RWPE2 (cell line): Measurements from ENCODE around the gene GHSR.

Experiments
- ATAC-seq: fragments of 200-7000 bp; cut with Tn5 transposase; 3 replicates; pipeline ENCODE4 v1.9.1; 2021; ENCODE audit warnings: low read depth
- DNase-seq: peaks from one replicate; pipeline ENCODE4 v3.0.0-alpha.2; 2020; ENCODE audit warnings: low spot score
- H3K27ac ChIP-seq: fragments of 450-650 bp; 2 replicates; pipeline ENCODE4 v1.5.1; 2017; ENCODE audit warnings: mild to moderate bottlenecking; ENCODE audit not compliant: poor library complexity, severe bottlenecking
- H3K27me3 ChIP-seq: fragments of 250-450 bp; sonication (Bioruptor Pico); 2 replicates; pipeline ENCODE4 v1.5.1; 2021; ENCODE audit warnings: mild to moderate bottlenecking, moderate library complexity; ENCODE audit not compliant: insufficient read depth, poor library complexity, severe bottlenecking
- H3K36me3 ChIP-seq: fragments of 250-450 bp; sonication (Bioruptor Pico); 2 replicates; pipeline ENCODE4 v1.5.1; 2020; ENCODE audit warnings: low read depth, mild to moderate bottlenecking, moderate library complexity
- H3K4me1 ChIP-seq: fragments of 250-450 bp; sonication (Bioruptor Pico); 2 replicates; pipeline ENCODE4 v1.5.1; 2021; ENCODE audit warnings: mild to moderate bottlenecking, moderate library complexity; ENCODE audit not compliant: insufficient read depth, poor library complexity, severe bottlenecking
- H3K4me3 ChIP-seq: fragments of 250-450 bp; sonication (Bioruptor Pico); 2 replicates; pipeline ENCODE4 v1.5.1; 2021; ENCODE audit warnings: mild to moderate bottlenecking, moderate library complexity; ENCODE audit not compliant: severe bottlenecking
- H3K9me3 ChIP-seq: fragments of 250-450 bp; sonication (Bioruptor Pico); 2 replicates; pipeline ENCODE4 v1.5.1; 2021; ENCODE audit warnings: mild to moderate bottlenecking, moderate library complexity; ENCODE audit not compliant: severe bottlenecking
- TF ChIP-seq, protein P1 (sequence below): fragments of 450-650 bp; IDR thresholded peaks from one replicate; pipeline ENCODE4 v1.5.1; 2017; ENCODE audit warnings: mild to moderate bottlenecking, moderate library complexity; ENCODE audit not compliant: poor library complexity, severe bottlenecking

GHSR gene

DNA sequence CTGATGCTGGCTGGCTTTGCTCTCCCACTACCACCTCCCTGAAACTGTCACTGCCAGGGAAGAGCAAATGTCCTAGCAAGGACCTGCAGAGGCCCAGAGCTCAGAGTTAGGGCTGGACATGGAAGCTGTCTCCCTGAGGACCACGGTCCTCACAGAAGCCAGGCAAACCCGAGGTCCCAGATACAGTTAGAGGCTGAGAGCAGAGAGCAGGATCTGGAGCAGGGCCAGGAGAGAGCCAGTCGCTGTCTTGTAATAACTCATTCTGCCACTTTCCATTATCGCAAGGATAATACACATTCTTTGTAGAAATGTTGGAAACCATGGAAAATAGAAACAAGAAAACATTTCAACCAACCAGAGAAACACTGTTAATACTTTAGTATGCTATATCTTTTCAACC is 10.1 kb downstream of the GHSR start:
- no peaks in the 10 kb centered on the region for H3K36me3 ChIP-seq
- no peak overlapping the region for H3K27ac ChIP-seq
- DNase-seq (no peak), ATAC-seq (no peak)
- TF ChIP-seq, protein P1, sequence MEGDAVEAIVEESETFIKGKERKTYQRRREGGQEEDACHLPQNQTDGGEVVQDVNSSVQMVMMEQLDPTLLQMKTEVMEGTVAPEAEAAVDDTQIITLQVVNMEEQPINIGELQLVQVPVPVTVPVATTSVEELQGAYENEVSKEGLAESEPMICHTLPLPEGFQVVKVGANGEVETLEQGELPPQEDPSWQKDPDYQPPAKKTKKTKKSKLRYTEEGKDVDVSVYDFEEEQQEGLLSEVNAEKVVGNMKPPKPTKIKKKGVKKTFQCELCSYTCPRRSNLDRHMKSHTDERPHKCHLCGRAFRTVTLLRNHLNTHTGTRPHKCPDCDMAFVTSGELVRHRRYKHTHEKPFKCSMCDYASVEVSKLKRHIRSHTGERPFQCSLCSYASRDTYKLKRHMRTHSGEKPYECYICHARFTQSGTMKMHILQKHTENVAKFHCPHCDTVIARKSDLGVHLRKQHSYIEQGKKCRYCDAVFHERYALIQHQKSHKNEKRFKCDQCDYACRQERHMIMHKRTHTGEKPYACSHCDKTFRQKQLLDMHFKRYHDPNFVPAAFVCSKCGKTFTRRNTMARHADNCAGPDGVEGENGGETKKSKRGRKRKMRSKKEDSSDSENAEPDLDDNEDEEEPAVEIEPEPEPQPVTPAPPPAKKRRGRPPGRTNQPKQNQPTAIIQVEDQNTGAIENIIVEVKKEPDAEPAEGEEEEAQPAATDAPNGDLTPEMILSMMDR, result no peak
- no peak overlapping the region for H3K4me3 ChIP-seq
- peaks cover 14% of the 10 kb centered on the region for H3K27me3 ChIP-seq
- H3K4me1 ChIP-seq, result no peaks in the 10 kb centered on the region
- H3K9me3 ChIP-seq, result no peaks in the 10 kb centered on the region

DNA sequence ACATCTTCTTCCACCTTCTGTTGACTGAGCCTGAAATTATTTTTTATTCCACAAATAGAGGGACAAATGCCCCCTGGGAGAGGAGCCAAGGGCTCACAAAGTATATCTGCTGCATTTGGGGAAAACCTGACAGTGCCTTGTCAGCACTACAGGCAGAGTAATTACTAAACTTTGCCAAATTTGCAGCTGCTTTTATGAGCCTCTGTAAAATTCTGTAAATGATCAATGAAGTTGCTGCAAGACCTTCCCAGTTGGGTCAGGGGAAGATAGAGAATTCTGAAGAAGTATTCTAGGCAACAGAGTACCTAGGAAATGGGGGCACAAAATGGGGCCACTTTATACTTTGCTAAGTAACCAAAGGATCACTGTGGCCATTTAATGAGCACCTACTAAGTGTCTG is 10.5 kb downstream of the GHSR start:
- Histone ChIP-seq H3K4me3 (no peak overlapping the region), H3K9me3 (no peaks in the 10 kb centered on the region), H3K27ac (no peak overlapping the region), H3K27me3 (peaks cover 12% of the 10 kb centered on the region), H3K4me1 (no peaks in the 10 kb centered on the region), H3K36me3 (no peaks in the 10 kb centered on the region)
- ATAC-seq, result no peak
- TF ChIP-seq, protein P1, result no peak
- no peak for DNase-seq

DNA sequence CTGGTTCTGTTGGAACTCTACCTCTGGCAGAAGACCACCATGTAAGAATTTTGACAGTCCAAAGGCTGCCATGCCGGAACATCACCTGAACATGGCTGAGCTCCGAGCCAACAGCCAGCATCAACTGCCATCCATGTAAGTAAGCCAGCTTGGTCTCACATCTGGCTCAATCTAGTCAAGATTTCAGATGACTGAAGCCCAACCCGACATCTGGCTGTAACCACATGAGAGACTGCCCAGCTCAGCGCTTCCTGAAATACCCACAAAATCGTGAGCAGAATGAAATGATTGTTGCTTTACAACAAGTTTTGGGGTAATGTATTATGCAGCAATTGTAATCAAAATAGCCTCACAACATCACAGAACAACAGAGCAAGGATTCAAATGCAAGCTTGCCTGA is 32.9 kb downstream of the GHSR start:
- no peaks in the 10 kb centered on the region for H3K9me3 ChIP-seq
- no peak overlapping the region for H3K27ac ChIP-seq
- ATAC-seq, result no peak
- H3K4me1 ChIP-seq, result no peaks in the 10 kb centered on the region
- no peaks in the 10 kb centered on the region for H3K36me3 ChIP-seq
- no peak for DNase-seq
- H3K4me3 ChIP-seq, result no peak overlapping the region
- peaks cover 6% of the 10 kb centered on the region for H3K27me3 ChIP-seq
- TF ChIP-seq, protein P1, result no peak

DNA sequence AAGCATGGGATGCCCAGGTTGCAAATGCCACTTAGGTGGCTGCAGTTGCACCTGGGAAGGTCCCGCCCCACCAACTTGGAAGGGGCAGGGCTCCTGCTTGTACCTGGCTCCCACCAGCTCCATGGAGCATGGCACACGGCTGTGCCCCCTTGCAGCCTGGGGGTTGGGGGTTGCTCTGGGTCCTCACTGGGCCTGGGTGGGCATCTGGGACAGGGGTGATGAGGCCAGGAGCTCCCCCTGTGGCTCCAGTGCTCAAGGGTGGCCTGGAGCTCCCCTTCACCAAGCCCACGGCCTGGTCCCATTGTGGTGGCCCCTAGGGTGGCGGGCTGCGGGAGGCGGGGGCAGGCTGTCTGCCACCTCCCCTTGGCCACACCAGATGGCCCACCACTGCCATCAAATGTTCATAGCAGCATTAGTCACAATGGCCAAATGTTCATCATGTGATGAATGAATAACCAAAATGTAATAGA is 36.7 kb downstream of the GHSR start:
- Histone ChIP-seq H3K4me1 (no peaks in the 10 kb centered on the region), H3K36me3 (no peaks in the 10 kb centered on the region), H3K27me3 (no peaks in the 10 kb centered on the region), H3K9me3 (peaks cover 1% of the 10 kb centered on the region), H3K27ac (no peak overlapping the region), H3K4me3 (no peak overlapping the region)
- DNase-seq, result no peak
- no peak for ATAC-seq
- TF ChIP-seq, protein P1, result no peak

DNA sequence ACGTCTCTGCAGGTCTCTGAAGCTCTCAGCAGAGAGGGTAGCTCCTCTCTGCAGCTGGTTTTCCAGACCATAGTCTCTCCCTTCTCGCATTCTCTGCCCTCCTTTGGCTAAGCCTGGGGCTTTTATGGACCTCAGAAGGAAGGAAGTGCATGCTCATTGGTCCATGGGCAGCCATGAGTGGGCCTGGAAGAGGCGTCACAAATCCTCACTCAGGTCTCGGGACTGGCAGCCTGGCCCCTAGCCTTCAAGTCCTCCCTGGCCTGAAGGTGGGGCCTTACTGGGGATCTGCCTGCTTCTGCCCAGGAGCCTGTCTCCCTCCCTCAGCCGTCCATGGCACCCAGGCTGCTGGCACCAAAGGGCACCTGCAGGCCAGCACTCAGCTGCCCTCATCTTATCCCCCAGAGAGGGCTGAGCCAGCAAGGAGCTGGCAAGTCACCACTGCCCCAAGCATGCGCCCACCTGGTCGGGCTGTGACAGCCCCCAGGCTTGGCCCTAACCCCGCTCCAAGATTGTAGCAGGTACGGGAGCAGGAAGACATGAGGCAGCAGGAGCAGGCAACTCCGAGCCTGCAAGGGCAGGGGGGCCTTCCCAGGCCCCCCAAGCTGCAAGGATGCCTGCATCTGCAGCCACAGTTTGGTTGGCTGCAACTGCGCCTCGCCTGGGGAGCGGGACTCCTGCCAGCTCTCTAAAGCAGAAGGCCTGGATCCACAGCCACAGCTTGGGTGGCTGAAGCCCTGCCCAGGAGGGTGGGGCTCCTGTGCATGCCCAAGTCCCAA is 37.4 kb downstream of the GHSR start:
- H3K9me3 ChIP-seq, result peaks cover 1% of the 10 kb centered on the region
- TF ChIP-seq, protein P1, result no peak
- H3K4me1 ChIP-seq, result no peaks in the 10 kb centered on the region
- H3K36me3 ChIP-seq, result no peaks in the 10 kb centered on the region
- no peak overlapping the region for H3K27ac ChIP-seq
- DNase-seq (no peak), ATAC-seq (no peak; the same call in 2 of the 3 replicates)
- H3K27me3 ChIP-seq, result no peaks in the 10 kb centered on the region
- H3K4me3 ChIP-seq, result no peak overlapping the region
